Activated CD8-positive, alpha-beta memory T cell treated with anti-CD3 and anti-CD28 coated beads, Interleukin-2, amount 50 U/mL, for 24 hours (primary cell): ENCODE measurements around the gene POLN.

ENCODE experiments used
- DNase-seq: peaks from one replicate; pipeline ENCODE4 v3.0.0-alpha.2; 2020; ENCODE audit errors: extremely low read depth

Gene POLN

GRCh38 chr4:2241410-2242353 lies at the start of gene POLN, which contains the start of gene HAUS3:
TSS of gene POLN (minus strand) at chr4:2242121. CDS start at chr4:2229231, 12,890 bp downstream.
TSS of gene HAUS3 (minus strand) at chr4:2242121. CDS start at chr4:2240946, 1,175 bp downstream.
- DNase-seq: peak; percentile 98

GRCh38 chr4:2290974-2291704 lies 49.2 kb upstream of the POLN start:
- DNase-seq: no peak

- no peak for DNase-seq
Measured at GRCh38 chr4:2290488-2290887, 48.6 kb upstream of the POLN start.

- DNase-seq: no peak
Measured at GRCh38 chr4:2289955-2290333, 48.0 kb upstream of the POLN start.

GRCh38 chr4:2289311-2289954 lies 47.5 kb upstream of the POLN start:
- no peak for DNase-seq

- DNase-seq: no peak
Measured at GRCh38 chr4:2288051-2288541, 46.2 kb upstream of the POLN start.

- no peak for DNase-seq
Measured at GRCh38 chr4:2287594-2287915, 45.6 kb upstream of the POLN start.

- no peak for DNase-seq
Measured at GRCh38 chr4:2286904-2287593, 45.1 kb upstream of the POLN start.

GRCh38 chr4:2285613-2286381 lies 43.9 kb upstream of the POLN start:
- no peak for DNase-seq

- no peak for DNase-seq
Measured at GRCh38 chr4:2284934-2285612, 43.2 kb upstream of the POLN start.

GRCh38 chr4:2284161-2284933 lies 42.4 kb upstream of the POLN start:
- no peak for DNase-seq

- no peak for DNase-seq
Measured at GRCh38 chr4:2283199-2283711, 41.3 kb upstream of the POLN start.

- peak; percentile 33 for DNase-seq
Measured at GRCh38 chr4:2281575-2282343, 39.8 kb upstream of the POLN start.

- DNase-seq: no peak
Measured at GRCh38 chr4:2280531-2281300, 38.8 kb upstream of the POLN start.

- DNase-seq: no peak
Measured at GRCh38 chr4:2277956-2278355, 36.0 kb upstream of the POLN start.

- no peak for DNase-seq
Measured at GRCh38 chr4:2276581-2277325, 34.8 kb upstream of the POLN start.
